HCEC 1CT (cell line): ENCODE results near the gene HS6ST1.

Experiments used
- DNase-seq: peaks from one replicate; pipeline ENCODE4 v3.0.0-alpha.2; 2017

The HS6ST1 gene, protein sequence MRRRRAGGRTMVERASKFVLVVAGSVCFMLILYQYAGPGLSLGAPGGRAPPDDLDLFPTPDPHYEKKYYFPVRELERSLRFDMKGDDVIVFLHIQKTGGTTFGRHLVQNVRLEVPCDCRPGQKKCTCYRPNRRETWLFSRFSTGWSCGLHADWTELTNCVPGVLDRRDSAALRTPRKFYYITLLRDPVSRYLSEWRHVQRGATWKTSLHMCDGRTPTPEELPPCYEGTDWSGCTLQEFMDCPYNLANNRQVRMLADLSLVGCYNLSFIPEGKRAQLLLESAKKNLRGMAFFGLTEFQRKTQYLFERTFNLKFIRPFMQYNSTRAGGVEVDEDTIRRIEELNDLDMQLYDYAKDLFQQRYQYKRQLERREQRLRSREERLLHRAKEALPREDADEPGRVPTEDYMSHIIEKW

GRCh38 chr2:128318776-128319464, at the start of gene HS6ST1:
Gene HS6ST1 (minus strand): TSS chr2:128318868. CDS start chr2:128318563, 305 bp downstream.
- peak; percentile 80 for DNase-seq

DNA sequence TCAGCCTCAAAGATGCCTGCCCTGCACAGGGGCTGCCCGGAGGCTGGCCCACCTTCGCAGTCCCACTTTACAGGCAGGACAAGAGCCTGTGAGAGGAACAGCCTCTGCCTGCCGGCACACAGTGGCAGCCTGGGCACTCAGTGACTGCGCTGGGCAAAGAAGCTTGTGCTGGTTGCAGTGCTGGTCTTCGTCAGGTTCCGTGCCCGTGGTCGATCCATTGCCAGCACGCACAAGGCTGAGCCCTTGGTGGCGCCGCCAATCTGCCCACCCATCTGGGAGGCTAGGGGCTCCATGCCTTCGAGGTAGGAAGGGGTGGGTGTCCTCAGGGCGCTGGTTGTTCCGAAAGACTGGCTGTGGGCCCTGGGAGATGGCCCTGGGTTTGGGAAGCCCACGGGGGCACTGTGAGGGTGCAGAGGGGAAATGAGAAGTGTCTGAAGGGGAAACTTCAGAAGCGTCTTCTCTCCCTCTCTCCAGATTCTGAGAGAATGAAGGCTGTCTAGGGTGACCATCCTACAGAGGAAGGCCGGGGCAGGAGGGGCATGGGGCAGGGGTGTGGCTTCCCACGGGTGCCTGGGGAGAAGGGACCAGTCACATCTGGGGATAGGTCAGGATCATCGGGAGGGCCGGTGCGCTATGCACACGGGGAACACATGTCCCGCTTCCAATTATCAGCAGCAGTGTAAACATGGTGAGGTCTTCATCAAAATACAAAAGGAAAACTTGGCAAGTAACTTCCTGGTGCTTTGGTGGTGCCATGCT, 49.1 kb upstream of the HS6ST1 start:
- DNase-seq, result no peak

GRCh38 chr2:128366713-128367511, 48.2 kb upstream of the HS6ST1 start:
- no peak for DNase-seq

DNA sequence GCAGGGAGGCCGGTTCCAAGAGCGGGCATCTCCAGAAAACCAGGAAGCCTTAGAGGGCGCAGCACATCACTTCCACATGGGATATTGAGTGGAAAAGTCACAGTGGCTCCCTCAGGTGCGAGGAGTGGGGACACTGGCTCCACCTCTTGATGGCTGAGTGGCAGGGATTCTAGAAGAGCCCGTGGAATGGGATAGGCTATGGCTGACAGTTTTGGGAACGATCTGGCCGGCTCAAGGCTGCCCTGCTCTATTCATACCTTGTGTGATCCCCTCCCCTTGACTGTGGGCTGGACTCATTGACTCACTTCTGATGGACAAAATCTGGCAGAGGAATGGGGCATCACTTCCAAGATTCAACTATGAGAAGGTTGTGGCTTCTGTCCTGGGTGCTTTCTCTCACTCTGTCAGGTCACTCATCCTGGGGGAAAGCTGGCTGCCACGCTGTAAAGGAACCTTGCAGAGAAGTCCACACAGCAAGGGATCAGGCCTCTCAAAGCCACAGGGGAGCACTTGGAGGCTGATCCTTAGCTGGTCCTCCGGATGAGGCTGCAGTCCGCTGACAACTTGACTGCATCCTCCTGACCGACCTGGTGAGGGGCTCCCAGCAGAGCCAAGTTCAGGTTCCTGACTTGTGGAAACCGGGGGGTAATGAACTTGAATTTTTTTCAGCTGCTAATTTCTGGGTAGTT, 46.7 kb upstream of the HS6ST1 start:
- no peak for DNase-seq

DNA sequence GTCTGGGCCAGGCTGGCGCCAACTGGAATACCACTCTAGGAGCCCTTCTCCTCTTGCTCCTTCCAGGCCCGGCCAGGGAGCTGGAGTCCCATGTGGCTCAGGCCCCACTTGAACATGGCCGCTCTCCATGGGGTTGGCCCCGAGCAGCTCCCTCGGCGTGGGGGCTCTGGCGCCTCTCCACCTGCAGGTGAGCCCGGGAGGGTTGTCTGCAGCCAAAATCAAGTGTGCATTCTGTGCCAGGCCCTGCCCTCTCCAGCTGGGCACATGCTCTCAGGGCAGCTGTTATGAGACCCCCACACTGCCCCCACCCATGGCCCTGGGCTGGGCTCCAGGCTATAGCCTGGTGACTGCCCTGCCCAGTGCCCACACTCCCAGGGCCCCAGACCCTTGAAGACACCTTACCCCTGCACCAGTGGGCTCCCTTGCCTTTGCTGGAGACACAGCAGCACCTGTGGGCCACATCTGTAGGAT, 45.8 kb upstream of the HS6ST1 start:
- DNase-seq, result no peak

DNA sequence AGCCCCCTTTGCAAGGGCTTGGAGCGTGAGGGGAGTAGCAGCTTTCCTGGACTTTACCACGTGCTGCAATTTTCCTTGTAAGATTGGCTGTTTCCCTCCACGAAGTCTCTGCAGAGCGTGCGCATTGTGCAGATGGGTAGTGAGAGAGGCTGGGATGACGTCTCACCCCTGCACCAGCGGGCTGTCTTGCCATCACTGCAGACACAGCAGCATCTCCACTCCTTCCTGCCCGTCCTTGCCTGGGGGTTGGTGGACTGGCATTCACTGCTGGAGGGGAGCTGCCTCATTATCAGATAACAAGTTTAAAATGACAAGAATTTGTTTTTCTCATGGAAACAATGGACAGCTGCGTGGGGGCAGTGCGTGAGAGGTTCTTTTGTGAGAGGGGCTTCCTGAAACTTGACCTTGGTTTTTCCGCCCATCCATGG, 45.3 kb upstream of the HS6ST1 start:
- no peak for DNase-seq

GRCh38 chr2:128362889-128363228, 44.2 kb upstream of the HS6ST1 start:
- DNase-seq, result peak; percentile 23

- DNase-seq, result no peak
These were observed 43.7 kb upstream of the HS6ST1 start for GRCh38 chr2:128362176-128362888.

GRCh38 chr2:128361376-128362131, 42.9 kb upstream of the HS6ST1 start:
- no peak for DNase-seq

DNA sequence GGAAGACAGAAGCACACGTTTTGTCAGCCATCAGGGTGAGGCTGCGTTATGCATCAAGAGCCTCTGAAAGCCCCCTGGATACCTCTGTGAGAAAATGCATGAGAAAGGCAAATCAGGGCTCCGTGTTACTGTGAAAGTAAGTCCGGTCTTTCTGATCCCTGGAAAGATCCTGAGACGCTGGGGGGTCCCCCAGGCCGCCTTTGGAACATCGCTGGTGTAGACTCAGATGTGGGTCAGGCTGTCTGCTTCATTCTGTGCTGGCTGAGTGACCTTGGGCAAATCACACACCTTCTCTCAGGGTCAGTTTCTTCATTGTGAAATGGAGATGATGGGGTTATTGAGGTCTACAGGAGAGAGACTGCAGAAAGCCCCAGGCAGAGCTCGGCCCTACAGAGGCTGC, 42.0 kb upstream of the HS6ST1 start:
- DNase-seq, result no peak

DNA sequence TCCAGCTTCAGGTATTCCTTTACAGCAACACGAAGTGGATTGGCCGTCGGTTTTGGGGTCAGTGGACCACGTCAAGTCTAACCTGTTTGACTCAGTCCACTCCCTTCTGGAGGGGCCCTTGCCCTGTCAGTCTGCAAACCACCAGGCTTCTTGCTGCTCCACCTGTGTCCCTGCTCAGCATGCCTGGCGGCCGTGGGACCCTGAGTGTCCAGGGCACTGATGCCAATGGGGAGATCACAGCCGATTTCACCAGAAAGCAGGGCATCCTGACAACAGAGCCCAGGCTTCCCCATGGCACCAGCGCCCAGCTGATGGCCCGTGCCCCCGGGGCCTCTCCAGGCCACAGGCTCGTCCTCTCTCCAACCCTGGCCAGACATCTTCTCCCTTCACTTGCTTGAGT, 41.2 kb upstream of the HS6ST1 start:
- DNase-seq, result no peak

GRCh38 chr2:128358941-128359731, 40.5 kb upstream of the HS6ST1 start:
- DNase-seq, result no peak

DNA sequence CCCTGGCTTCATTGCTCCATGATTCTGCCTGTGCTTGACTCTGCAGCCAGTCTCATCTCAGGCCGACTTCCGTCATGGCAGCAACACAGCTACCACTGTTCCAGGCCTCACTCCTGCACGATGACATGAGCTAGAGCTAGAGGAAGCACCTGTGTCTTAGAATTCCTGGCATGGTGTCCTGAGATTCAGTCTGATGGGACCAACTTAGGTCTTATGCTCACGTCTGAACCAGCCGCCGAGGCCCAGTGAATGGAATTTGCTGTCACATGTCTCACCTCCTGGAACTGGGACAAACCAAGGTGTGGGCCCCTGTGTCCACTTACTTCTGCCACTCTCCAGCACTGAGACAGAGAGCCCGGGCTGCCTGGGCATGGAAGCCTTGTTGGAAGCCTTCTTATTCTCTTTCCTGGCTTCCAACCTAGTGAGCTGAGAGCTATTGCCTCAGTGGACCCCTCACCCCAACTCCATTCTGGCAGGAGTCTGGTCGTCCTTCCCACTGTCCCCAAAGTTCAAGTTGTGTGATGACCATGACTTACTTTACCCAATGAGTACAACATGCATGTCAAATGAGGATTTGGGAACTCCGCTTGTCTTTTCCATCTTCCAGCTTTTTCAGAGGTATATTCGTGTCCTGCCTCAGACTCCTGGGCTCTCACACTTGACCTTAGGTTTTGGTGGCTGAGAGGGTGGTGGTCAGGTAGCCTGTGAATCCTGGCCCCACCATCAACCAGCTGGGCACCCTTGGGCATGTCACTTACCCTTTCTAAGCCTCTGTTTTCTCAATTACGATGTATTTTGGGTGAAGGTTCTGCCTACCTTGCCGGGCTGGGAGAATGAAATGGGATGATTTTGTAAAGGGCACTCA, 39.1 kb upstream of the HS6ST1 start:
- no peak for DNase-seq

- no peak for DNase-seq
These were observed 37.5 kb upstream of the HS6ST1 start for GRCh38 chr2:128356127-128356526.

- DNase-seq, result no peak
These were observed 36.2 kb upstream of the HS6ST1 start for GRCh38 chr2:128354726-128355470.

GRCh38 chr2:128354161-128354560, 35.5 kb upstream of the HS6ST1 start:
- no peak for DNase-seq

- no peak for DNase-seq
These were observed 32.1 kb upstream of the HS6ST1 start for GRCh38 chr2:128350736-128351135.

DNA sequence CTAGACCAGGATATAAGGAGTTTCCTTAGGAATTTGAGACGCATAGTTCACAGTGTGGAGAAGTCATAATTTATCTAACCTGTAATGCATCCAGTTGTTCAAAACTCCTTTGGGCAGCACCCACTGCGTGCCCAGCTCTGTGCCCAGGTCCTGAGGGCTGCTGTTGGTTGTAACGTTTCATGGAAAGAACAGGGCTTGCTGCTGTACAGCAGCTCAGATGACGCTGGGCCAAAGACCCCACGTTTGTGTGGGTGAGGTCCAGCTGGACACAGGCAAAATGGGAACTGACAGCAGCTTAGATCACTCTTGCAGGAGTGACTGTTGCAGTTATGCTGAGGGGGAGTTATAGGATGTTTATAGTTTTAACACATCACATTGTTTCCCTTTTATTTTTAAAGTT, 30.0 kb upstream of the HS6ST1 start:
- no peak for DNase-seq
